ENCODE measurements around the gene PROKR2. TPM values are rescaled to one million over a fixed set of nuclear protein-coding genes. Genes with fewer than 3 reads are reported as not detected.
A peak's percentile ranks its signal among the peaks of the same experiment; 100 is the strongest.

Gene PROKR2
- total RNA-seq, 1 experiment from 2014 or later, result not detected

DNA sequence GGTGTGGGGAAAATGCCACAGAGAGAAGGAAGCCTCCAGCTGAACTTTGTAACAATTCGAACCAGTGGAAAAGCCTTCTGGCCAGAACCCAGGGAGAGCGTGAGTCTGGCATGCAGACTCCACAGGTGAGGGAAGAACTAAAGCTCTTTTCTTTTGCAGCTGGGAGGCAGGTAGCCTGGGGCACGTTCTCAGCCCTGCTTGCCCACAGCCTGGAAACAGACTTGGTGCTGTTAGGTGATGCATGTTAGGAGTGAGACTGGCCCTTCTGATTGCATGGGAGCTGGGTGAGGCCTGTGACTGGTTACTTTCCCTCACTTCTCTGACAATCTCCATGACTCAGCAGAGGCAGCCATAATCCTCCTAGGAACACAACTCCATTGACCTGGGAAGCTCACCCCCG is 34.2 kb downstream of the PROKR2 start:
- no peak for DNase-seq (ENCODE audit: low spot score)

DNA sequence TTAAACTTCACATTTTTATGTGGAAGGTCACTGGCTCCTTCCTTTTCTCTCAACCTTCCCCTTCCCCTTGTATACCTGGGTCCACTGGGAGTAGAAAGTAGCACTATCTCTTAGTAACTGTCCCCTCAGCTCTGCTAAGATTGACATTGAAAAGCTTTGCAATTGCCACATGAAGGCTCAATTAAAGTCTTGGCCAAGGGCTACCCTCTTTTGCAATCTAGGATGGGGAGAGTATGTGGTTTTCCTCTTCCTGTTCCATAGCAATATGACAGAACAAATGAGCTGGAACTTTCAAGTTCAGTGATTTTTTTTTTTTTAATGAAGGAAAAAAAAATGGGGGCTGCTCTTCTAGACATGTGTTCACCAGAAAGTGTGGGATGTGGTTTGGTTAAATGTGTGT is 37.1 kb downstream of the PROKR2 start:
- DNase-seq (ENCODE audit: low spot score), result no peak

DNA sequence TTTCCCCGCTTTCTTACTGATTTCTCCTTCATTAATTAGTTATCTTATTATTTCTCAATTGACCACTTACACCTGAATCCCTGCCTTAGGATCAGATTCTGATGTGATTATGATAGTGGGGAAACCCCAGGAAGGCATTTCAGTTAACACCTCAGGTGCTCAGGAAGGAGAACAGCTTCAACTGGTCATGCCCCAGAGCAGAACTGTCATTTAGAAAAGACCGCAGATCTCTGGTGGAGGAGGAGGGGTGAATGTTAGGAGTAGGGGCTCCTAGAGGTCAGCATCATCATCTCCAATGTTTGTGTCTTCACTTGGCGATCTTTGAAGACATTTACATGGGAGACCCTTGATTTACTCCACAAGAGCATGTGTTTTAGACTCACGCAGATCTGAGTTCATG is 44.5 kb downstream of the PROKR2 start:
- no peak for DNase-seq (ENCODE audit: low spot score)

DNA sequence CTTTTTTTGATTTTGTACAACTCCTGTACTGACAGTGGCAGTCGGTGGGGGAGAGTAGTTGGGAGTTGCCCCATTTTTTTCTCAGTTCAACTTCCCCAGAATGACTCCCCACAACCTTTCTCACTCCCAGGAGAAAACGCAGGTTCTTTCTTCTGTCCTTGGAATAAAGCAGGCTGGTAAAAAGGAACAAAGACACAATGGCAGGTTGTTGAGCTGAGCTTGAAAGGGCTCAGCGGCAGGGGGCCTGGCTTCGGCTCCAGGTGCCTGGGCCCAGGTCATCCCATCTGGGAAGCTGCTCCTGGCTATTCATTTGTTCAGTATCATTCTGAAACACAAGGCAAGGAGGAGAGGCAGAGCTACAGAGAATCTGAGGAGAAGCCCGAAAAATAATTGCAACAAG is 46.2 kb downstream of the PROKR2 start:
- DNase-seq (ENCODE audit: low spot score), result no peak

DNA sequence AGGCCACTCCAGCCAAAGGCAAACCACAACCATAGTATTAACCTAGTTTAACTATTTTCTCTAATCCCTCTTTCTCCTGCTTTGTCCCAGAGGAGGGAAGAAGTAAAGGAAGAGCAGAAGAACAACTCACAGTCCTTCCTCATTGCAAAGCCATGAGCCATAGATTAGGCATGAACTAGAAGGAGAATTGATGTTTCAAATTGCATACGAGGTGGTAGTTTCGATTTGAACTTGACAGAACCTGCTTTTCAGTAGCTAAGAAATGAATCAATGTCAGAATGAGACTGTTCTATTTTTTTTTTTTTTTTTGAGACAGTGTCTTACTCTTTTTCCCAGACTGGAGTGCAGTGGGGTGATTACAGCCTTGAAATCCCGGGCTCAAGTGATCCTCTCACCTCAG is 48.3 kb downstream of the PROKR2 start:
- no peak for DNase-seq (ENCODE audit: low spot score)

DNA sequence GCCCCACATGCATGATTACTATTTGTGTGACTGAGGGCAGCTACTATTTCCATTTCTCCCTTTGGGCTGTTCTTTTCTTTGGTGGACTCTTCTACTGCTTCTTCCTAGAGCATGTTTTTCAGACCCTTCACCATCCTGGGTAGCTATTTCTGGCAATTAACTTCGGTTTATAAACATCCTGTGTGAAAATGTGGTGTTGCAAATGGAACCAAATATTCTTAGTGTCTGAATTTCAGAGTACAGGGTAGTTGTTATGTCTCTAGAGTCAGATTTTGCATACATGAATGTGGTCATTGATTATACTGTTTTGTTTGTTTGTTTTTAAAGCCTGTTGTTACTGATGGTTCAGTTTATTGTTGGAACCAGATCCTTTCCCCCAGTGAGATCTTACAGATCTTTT is 49.7 kb downstream of the PROKR2 start:
- DNase-seq (ENCODE audit: low spot score), result no peak

Small RNA genes within 50 kb of the gene (small RNA-seq; reads per million reads assigned to genes)
- gene RNA5-8SP7, result 0.93 reads per million, percentile 30 among the genes with 10 or more reads in this experiment

Other genes with a start within 250 kb of the PROKR2 start
- 90.2 and 93.2 TPM in 2 replicates for gene TMEM230, start 203.9 kb downstream of the PROKR2 start, total RNA-seq (2014; rRNA removed; shearing (Covaris generic))
- gene PCNA, start 197.0 kb downstream of the PROKR2 start, total RNA-seq (2014; rRNA removed; shearing (Covaris generic)), result 264 and 270 TPM in 2 replicates
- gene CDS2, start 189.9 kb downstream of the PROKR2 start, total RNA-seq (2014; rRNA removed; shearing (Covaris generic)), result 5.9 and 7.1 TPM in 2 replicates

All from HT-29 (cell line).